Activated effector memory CD4-positive, alpha-beta T cell treated with Interleukin-2 at 50 U/mL for 16 hours (primary cell): ENCODE data around the gene CERT1.
"Not testable (repeated sequence)": the region's sequence is repeated elsewhere in the genome, so short reads cannot be mapped to it uniquely, and the experiment has no call there.

Experiments
- DNase-seq: peaks from one replicate; pipeline ENCODE4 v3.0.0-alpha.2; 2020

The CERT1 gene

DNA sequence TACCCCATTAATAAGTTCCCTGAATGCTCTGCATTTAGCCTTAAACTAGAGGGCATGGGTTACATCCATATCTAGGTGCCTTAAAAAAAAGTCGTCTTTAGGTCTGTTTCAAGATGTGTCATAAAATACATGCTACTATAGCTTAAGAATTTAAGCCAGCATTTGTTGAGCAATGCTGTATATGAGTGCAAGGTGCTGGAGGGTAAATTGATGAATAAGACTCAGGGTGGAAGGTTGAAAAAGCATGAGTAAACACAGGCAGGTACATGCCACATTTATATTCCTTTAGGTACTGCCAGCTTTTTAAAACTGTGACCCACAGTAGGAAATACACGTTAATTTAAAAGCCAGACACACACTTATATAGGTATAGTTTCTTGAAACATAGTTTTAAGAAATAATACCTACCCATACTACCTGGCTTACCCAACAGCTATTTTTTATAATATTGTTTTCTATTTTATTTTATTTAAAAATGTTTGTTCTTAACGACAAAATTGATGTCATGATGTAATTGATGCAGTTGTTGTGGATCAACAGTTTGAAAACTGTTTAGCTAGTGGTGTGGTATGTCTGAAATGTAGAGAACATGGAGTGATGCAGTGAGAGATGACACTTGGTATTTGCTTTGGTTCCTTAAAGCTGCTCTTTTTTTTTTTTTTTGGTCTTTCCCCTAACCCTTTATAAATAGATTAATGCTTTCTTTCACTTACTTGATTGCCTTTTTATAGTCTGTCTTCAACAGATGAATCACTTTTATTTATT, 170.5 kb downstream of the CERT1 start:
- DNase-seq, result no peak

DNA sequence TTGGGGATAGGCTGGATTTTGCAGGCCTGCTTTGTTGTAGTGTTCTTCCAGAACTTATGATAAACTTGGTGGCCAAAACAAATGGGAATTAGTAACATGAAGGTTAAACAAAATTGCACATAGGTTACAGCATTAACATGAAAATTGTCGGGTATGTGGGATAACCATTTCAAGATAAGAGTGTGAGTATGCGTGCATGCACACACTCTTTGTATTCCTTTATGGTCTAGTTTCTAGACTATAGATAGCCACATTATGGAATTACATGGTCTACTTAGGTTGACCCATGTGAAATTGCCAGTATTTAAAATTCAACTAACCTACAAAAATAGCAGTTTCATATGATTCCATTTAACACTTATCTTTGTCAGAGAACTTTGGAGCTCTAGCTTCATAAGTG, 173.0 kb downstream of the CERT1 start:
- no peak for DNase-seq

DNA sequence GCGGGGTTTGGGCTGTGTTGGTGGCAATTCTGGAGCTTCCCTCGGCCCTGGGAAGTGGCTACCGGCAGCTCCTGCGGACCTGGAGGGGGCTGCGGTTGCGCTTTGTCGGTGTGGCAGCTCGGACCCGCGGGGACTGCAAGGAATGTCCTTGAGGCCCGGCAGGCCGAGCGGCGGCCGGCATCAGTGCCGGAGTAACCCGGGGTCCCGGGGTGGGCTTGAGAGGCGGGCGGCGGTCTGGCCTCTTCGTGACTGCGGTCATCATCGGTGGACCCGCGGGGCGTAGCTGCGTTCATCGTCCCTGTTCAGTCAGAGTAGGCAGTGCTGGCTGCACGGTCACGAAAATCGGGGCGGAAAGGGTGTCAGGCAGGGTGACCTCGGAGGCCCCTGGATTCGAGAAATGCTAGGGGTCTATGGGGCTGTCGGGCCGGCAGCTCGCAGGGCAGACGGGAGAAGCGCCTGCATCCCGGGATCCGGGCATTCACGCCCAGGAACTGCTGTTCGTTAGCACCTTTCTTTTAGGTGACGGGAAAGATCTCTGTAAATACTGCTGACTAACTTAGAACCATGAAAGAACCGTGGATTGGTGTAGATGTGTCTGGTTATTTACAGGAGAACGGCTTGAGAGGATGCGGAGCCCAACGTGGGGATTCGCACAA, 173.9 kb downstream of the CERT1 start:
- DNase-seq, result no peak

DNA sequence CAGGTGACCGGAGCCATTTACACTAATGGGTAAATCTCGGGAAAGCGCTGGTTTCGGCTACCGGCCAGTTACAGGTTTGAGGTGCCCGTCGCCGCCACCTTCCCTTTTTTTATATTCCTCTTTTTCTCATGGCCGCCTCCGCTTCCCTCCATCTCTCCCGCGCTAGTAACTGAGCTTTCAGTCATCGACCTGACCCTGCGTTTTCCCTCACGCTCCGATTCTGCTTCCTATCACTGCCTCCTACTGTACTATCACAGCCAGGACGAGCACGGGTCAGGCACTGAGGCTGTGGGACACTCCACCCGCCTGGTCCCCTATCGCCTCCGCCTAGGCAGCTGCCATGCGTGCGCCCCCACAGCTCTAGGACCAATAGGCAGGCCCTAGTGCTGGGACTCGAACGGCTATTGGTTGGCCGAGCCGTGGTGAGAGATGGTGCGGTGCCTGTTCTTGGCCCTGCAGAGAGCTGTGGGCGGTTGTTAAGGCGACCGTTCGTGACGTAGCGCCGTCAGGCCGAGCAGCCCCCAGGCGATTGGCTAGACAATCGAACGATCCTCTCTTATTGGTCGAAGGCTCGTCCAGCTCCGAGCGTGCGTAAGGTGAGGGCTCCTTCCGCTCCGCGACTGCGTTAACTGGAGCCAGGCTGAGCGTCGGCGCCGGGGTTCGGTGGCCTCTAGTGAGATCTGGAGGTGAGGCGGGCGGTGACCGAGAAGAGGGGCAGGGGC, 174.7 kb downstream of the CERT1 start, which contains the start of gene HMGCR:
Gene HMGCR, plus strand, starts transcription at position 606 of the 722 bp plus-strand sequence. CDS start 5,386 bp downstream, outside the sequence.
- peak; percentile 95 for DNase-seq

DNA sequence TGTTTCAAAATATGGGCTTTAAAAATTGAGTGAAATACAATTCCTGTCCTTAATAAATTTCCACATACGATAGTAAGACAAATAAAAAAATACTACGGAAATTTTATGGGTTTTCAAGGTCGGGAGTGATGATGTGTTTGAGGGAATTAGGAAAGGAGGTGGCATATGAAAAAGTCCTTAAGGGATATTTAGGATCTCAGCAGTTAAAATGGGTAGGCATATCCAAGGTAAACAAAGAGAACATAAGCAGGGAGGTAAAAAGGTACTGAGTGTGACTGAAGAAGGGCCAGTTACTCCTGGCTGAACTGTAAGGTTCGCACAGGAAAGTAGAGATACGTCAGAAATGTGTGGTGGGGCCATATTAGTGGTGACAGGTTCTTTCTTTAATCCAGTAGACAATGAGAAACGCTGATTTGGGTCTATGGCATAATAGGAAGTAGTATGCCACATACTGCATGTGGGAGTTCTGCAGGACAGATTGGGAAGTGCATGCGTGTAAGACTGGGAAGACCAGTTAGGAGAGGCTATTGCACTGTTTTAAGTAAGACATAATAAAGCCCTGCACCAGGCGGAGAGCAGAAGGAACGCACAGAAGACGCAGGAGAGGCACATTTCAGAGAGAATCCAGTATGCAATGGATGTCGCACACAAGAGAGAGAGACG, 175.3 kb downstream of the CERT1 start:
- DNase-seq, result no peak

DNA sequence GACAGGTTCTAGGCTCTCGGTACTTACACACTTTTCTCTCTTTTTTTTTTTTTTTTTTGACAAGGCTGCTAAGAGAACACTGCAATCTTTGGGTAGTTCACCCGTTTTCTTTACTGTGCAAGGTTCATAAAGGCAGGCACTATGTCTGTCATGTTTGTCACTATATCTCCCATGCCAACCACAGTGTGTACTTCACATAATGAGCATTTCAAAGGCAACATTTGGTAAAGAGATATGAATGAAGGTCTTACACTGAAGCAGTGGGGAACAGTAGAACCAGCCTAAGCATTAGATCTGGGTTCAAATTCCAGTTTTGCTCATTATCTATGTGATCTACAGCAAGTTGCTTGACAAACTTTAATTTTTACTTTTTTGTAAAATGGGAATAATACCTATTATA, 175.9 kb downstream of the CERT1 start:
- no peak for DNase-seq

DNA sequence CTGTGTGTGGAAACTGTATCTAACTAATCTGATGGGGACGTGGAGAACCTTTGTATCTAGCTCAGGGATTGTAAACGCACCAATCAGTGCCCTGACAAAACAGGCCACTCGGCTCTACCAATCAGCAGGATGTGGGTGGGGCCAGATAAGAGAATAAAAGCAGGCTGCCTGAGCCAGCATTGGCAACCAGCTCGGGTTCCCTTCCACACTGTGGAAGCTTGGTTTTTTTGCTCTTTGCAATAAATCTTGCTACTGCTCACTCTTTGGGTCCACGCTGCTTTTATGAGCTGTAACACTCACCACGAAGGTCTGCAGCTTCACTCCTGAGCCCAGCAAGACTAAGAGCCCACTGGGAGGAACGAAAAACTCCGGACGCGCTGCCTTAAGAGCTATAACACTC, 177.0 kb downstream of the CERT1 start:
- DNase-seq, result not testable (repeated sequence)

DNA sequence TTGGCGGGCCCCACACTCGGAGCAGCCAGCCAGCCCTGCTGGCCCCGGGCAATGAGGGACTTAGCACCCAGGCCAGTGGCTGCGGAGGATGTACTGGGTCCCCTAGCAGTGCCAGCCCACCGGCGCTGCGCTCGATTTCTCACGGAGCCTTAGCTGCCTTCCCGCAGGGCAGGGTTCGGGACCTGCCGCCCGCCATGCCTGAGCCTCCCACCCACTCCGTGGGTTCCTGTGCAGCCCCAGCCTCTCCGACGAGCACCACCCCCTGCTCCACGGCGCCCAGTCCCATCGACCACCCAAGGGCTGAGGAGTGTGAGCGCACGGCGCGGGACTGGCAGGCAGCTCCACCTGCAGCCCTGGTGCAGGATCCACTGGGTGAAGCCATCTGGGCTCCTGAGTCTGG, 177.7 kb downstream of the CERT1 start:
- not testable (repeated sequence) for DNase-seq

DNA sequence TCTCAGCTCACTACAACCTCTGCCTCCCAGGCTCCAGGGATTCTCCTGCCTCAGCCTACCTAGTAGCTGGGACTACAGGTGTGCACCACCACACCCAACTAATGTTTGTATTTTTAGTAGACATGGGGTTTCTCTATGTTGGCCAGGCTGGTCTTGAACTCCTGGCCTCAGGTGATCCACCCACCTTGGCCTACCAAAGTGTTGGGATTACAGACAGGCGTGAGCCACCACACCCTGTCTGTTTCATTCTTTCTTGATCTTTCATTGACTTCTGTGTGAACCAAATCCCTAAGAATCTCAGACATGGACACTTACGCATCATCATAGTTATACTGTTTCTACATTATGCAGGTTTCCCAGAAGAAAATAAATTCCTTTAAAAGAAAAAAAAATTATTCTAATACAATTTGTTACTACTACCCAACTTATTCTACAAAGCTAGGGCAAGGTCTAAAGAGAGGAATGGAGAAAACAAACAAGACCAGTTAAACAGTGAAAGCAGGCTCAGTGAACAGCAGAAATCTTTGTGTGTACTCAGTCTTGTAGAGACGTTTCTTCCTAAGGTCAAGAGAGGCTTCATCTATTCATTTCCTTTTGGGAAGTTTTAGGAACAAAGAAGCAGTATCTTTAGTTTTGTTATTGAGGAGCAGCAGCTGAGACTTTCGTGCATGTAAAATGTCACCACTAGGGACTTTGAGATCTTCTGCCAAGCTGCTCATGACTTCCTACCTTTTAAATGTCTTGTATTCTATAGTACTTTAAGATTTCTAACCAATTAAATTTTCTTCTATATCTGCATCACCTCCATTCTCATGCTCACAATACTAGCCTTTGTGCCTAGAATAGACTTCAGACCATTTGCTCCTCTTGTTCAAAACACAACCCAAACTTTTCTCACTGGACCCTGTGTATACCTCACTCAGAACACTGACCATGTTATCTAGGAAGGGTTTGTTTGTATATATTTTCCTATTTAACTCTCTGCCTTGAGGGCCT, 180.0 kb downstream of the CERT1 start:
- no peak for DNase-seq

DNA sequence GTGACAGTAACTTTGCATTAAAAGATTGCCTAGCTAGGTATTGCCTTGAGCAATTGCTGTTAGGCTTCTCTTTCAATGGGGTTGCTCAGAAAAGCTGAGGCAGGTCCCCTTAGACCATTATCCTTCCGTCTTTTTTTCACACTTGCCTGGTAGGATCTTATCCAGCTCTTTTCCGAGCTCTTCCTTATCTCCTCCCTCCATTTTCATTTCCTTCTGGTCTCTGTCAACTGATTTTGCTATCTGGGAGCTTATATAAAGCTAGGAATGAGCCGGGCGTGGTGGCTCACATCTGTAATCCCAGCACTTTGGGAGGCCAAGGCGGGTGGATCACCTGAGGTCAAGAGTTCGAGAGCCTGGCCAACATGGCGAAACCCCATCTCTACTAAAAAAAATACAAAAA, 181.0 kb downstream of the CERT1 start:
- DNase-seq, result no peak
